Islet of Langerhans (tissue), 1 donor: ENCODE measurements around the gene SERPING1.
A peak's percentile ranks its signal among the peaks of the same experiment; 100 is the strongest.

Experiments
- FAIRE-seq: peaks from one replicate; lab custom pipeline; 2011; peaks lifted over from hg19 to GRCh38; lab: Jason Lieb, UNC

Gene SERPING1

DNA sequence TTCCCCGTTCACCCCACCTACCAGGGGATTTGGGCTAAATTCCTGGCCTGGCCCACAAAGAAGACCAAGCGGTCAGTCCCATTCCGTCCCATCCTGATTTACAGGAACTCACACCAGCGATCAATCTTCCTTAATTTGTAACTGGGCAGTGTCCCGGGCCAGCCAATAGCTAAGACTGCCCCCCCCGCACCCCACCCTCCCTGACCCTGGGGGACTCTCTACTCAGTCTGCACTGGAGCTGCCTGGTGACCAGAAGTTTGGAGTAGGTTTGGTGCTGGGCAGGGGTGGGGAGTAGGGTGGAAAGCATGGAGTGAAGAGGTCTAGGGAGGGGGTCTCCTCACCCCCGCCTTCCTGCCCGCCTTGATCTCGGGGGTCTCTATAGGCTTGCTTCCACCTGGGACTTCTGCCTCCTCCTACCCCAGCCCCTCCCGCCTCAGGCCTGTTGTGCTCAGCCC is at the start of gene SERPING1:
Gene SERPING1 (plus strand): TSS at position 225 of the 455 bp plus-strand sequence. CDS start 586 bp downstream, outside the sequence.
- no peak for FAIRE-seq

DNA sequence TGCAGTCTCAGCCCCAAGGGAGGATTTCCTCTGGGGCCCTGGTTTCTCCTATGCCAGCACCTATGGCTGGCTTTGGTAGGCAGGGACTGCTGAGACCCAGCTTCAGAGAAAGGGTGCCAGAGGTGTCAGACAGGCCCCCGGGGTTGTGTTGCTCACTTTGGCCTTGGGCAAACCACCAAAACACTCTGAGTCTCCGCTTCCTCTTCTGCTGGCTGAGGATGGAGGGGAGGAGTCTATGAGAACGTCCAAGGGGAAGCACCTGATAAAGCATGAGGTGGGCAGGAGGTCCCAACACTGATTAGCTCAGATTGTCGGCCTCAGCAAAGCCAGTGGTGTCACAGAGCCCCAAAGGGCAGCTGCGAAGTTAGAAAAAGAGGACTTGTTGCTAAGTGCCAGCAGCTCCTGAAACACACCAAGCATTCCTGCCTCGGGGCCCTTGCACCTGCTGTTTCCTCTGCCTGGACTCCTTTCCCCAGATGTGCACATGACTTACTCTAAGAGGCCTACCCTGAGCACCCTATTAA is 49.6 kb upstream of the SERPING1 start:
- no peak for FAIRE-seq

DNA sequence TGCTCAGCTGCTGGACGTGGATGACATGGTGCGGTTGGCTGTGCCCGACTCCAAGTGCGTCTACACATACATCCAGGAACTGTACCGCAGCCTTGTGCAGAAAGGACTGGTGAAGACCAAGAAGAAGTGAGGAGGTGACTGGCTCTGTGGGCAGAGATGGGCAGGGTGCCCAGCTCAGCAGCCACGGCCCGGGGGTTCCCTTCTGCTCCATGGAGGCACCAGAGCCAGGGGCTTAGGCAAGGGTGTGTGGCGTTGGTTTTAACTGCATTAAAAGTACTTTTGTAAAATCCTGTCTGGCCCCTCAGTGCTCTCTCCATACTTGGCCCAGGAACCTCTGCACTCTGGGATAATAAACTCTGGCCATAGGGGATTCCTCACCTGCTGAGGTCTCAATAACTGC is 47.5 kb upstream of the SERPING1 start:
- FAIRE-seq = no peak

DNA sequence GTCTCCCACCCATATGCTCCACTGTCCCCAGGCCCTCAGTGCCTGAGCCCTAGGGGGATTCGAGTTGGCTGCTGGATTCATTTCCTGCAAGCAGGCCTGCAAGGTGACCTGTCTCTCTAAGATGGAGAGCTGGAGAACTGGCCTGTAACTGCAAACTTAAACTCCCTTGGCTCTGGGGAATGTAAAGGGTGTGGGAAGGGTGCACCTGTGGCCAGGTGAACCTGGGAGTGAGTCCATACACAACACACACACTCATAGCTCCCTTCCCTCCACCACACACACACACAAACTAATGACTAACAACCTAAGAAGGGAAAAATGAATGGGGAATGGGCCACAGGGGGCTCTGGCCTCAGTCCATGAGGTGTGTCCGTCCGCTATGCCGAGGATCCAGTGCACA is 45.5 kb upstream of the SERPING1 start:
- no peak for FAIRE-seq

DNA sequence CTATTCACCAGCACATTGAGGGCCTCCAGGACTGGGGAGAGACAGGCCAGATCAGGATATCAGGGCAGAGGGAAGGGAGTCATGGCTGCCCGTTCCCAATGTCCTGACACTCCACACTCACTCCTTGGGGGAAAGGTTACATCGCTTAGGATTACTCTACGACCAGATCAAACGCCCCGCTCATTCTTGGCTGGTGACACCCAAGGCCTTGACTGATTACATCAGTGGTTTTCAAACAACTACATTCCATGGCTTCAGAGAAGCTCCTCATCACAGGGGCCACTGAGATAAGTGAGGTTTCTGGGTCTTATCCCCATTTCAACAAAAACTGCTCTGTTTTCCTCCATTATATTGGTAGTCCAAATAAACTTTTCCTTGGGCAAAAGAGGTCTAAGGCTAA is 45.0 kb upstream of the SERPING1 start:
- FAIRE-seq = no peak

DNA sequence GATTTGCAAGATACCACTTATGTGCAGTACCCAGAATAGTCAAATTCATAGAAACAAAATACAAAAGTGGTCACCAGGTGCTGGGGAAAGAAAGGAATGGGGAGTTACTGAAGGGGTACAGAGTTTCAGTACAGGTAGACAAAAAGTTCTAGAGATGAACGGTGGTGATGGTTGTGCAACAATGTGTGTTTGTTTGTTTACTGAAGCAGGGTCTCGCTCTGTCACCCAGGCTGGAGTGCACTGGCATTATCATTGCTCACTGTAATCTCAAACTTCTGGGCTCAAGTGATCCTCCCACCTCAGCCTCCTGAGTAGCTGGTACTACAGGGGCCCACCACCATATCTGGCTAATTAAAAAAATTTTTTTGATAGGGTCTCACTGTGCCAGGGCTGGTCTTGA is 42.1 kb upstream of the SERPING1 start:
- FAIRE-seq = no peak

DNA sequence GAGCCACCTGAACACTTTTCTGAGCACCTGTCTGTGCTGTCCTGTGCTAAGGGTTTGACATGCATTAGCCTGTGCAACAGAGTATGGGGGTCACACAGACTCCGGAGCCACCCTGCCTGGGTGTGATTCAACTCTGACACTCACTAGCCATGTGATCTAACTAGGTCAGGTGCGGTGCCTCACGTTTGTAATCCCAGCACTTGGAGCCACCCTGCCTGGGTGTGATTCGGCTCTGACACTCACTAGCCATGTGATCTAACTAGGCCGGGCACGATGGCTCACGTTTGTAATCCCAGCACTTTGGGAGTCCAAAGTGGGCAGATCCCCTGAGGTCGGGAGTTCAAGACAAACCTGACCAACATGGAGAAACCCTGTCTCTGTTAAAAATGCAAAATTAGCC is 41.4 kb upstream of the SERPING1 start:
- no peak for FAIRE-seq

DNA sequence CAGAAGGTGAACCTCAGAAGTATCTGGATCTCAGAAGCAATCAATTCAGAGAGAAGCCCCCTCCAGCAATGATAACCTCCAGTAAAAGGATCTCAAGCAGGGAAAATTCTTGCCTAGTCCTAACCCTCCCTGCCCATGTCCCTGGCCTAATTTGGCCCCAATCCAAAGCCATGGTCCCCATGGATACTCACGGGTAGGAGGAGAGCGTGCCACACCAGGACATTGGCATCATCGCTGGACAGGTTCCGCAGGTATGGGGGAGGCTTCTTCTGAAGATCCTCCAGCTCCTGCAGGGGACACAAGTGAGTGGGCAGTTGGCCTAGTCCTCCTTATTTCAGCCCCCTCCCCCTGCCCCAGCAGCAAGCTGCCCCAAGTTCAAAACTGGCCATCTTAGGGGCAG is 37.3 kb upstream of the SERPING1 start:
- FAIRE-seq = no peak

DNA sequence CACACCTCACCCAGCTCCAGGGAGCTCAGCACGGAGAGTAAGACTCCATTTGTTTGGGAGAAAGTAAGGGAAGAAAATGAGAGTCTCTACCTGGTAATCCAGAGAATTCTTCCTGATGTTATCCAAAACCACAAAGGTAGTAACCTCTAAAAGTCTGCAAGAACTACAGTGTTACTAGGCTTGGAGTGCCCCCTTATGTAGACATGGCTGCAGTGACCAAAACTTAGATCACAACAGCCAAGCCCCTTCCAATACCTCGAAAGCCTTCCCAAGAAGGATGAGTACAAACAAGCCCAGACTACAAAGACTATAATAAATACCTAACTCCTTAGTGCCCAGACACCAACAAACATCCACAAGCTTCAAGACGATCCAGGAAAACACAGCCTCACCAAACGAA is 34.9 kb upstream of the SERPING1 start:
- no peak for FAIRE-seq

DNA sequence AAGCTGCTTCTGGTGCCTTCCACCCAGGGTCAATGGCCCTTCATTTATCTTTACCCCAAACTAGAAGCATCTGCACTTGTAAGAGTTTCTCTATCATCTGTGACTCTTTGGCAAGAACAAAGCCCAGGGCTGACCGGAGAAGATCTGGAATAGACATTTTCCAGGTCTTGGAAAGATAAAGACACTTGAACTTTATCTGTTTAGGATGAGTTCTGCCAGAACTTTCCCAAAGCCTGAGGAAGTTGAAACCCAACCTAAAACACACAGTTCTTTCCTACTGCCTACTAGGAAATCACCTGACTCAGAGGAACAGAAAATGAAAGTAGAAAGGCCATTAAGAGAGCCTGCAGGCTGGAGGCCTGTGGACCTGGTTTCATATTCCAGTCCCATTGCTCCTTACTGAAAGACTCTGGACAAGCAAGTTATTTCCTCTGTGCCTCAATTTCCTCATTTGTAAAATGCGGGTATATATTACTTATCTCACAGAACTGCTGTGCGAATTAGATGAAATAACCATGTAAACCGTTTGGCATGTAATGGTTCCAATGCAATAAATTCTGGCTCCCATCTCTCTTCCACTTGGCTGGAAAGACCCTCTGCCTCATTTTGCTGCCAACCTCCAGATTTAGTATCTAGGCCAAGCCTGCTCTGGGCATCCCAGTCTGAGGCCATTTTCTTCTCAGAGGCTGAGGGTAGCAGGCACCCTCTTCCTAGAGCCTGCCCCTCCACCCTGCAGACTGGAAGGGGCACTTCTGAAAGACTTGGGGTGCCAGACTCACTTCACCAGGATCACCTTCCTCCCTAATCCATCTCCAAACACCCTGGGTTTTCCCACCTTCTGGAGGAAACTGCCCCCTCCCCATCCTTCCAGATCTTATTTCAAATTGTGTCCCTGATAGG is 31.2 kb upstream of the SERPING1 start:
- FAIRE-seq = peak; percentile 47

DNA sequence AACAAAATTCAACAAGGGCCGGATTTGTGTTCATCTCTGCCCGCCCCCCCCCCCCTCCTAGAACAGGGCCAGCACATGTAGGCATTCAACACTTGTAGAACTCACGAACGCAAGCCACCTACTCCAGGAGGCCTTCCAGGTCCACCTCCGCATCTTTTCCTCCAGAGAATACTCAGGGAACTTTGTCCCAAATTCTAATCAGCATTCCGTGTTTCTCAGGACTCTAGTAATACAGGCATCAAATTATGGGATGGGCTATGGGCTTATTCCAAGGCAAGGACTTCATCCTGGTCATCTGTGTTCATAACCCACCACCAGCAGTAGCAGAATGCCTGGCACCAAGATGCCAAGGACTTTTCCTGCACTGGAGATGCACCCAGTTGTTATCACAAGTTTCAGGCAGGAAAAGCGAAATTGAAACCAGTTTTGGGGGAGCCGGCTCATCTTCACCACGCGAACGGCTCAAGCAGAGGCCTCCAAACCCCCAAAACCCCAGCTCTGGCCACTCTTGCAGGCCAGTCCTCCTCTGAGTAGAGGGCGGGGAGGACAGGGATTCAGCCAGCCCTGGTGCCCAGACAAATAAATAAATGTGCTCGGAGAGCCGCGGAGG is 30.5 kb upstream of the SERPING1 start:
- no peak for FAIRE-seq

DNA sequence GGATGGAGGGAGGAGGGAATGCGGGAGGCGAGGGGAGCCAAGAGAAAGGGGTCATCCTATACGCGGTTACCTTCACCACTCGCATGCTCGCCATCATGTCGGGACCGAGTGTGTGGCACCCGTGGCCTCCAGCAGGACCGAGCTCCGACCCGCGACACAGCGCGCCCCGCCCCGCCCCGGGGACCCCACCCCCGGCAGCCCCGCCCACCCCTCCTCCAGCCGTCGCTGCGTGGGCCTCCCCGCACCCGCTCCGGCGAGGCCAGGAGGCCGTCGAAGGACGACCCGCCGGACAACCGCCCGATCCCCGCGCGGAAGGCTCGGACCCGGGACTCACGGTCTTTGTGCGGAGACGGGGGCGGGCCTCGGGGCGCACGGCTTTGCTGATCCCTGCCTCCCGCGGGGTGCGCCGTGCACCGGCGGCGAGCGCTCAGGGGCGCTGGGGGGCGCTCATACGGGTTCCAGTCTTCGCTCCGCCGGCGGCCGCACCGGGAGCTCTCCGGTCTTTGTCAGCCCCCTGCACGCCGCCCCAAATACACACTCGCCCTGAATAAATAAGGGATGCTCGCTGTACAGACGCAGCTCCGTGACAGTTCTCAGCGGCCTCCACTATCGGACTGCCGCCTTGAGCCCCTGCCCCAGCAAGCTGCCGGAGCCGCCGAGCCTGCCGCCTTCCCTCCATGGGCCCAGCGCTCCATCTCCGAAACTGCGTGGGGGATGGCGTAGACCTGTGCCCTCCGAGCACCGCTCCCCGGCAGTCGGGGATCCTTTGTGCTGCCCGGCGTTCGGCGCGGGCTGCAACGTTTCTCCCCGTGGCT is 29.8 kb upstream of the SERPING1 start, which contains the start of gene UBE2L6:
Gene UBE2L6 (minus strand): TSS at position 158 of the 815 bp plus-strand sequence. CDS start 61 bp downstream, at position 97.
- no peak for FAIRE-seq

DNA sequence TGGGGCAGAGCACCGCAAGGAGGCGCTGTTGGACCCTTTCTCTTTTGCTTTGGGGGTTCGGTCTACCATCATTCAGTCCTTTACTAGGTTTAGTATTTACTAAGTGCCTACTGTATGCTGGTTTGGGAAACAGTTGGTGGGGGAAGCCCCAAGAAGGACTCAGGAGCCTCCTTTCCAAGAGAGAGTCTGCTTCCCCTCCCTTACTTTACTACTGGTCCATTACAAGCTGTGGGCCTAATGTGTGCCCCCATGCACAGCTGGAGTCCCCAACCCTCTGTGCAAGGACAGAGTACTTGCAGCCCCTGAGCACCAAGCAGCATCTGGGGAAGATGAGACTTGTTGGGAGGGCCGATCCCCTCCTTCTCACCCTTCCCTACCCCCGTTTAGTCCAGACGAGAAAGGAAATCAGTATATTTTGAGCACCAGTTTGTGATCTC is 29.1 kb upstream of the SERPING1 start:
- no peak for FAIRE-seq

DNA sequence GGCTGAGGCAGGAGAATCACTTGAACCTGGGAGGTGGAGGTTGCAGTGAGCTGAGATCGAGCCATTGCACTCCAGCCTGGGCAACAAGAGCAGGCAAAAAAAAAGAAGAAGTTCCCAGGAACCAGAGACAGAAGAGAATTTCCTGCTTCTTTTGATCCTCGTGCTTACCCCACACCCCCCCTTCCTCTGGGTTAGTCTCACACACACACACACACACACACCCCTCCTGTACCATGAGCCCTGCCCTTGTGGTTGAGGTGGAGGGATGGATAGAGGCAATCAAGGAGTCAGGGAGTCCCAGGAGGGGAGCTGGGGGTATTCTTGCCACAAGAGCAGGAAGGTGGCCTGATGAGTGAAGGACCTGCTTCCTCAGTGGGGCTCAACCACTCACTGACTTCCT is 25.9 kb upstream of the SERPING1 start:
- FAIRE-seq = no peak

DNA sequence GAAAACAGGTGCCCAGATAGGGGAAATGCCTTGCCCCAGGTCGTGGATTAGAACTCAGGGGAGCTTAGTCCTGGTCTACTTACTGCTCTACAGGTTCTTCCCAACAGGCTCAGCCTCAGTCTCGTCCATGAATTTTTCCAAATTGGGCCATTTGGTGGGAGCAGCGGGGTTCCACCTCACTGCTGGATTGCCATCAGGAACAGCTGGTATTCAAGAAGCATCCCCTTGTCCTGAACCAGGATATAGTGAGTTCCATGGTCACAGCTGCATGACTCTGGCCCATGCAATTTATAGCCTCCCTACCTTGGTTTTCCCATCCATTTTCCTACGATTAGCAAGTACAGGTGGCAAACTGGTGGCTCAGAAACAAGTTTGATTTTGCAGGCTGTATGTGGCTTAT is 23.4 kb upstream of the SERPING1 start:
- no peak for FAIRE-seq

DNA sequence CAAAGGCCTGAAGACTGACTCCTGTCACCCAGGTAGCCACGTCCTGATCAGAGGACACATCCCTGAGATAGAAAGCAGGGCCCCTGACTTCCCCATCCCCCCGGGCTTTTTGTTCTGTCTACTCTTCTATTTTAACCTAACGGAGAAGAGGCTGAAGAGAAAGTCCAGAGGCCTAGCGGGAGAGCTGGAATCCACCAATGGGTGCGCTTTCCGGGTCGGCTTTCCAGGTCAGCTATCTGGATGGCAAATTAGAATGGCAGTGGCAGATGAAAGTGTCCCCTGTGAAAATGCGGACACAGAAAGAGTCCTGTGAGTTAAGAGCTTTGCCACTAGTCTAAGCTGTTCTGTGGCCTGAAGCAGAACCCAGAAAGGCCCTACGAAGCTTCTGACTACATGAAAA is 13.1 kb upstream of the SERPING1 start:
- no peak for FAIRE-seq

DNA sequence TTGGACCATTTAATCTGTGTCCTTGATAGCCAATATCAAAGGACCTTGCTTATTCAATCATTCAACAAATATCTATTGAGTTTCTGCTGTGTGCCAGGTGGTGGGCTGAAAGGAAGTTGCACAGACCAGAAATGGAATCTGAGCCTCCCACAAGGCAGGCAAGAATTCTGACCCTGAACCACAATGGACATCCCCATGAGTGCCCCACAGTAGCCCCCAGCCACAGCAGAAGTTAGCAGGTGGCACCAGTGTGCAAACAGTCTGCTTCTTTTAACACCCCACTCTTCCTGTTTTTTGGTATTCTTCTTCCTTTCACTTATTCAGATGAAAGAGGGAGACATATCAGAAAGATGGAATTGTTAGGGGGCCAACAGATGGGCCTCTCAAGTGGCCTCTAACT is 12.2 kb upstream of the SERPING1 start:
- no peak for FAIRE-seq

DNA sequence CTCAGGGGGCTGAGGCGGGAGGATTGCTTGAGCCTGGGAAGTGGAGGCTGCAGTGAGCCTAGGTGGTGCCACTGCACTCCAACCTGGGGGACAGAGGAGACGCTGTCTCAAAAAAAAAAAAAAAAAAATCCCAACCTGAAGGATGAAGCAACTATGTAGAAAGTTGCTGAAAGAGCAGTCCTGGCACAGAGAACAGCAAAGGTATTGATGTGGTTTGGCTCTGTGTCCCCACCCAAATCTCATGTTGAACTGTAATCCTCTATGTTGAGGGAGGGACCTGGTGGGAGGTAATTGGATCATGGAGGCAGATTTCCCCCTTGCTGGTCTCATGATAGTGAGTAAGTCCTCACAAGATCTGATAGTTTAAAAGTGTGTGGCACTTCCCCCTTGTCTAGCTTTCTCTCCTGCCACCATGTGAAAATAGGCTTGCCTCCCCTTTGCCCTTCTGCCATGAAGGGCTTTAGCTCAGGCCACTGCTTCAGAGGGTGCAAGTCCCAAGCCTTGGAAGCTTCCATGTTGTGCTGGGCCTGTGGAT is 10.7 kb upstream of the SERPING1 start:
- FAIRE-seq = no peak

DNA sequence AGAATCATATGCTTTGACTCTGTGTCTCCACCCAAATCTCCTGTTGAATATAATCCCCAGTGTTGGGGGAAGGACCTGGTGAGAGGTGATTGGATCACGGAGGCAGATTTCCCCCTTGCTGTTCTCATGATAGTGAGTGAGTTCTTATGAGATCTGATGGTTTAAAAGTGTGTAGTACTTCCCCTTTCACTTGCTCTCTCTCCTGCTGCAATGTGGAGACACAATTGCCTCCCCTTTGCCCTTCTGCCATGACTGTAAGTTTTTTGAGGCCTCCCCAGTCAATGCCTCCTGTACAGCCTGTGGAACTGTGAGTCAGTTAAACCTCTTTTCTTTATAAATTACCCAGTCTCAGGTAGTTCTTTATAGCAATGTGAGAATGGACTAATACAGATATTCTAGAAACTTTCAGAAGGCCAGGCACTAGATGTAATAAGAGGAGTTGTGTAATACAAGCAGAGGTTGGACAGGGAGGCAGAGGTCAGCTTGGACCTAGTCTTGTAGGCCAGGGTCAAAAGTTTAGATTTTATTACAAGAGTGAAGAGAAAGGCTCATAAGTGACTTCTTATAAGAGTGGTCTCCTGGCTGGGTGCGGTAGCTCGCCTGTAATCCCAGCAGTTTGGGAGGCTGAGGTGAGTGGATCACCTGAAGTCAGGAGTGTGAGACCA is 9.3 kb upstream of the SERPING1 start:
- FAIRE-seq = no peak

DNA sequence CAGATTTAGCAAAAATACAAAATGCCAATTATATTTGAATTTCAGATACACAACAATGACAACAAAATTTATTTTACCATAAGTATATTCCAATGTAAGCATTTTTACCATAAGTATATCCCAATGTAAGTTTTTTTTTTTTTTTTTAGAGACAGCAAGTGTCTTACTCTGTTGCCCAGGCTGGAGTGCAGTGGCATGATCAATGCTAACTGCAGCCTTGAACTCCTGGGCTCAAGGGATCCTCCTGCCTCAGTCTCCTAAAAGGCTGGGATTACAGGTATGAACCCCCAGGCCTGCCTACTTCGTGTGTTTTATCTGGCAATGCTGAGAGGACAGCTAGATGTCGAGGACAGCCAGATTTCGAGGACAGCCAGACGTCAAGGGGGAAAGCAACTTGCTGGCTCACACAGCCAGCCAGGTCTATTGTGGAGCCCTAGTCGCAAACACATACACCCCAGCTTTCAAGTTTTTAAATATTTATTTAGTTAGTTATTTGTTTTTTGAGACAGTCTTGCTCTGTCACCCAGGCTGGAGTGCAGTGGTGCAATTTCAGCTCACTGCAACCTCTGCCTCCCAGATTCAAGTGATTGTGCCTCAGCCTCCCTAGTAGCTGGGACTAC is 1.1 kb upstream of the SERPING1 start:
- no peak for FAIRE-seq
